ENCODE data around the gene DCTN1. TPM values are rescaled to one million over a fixed set of nuclear protein-coding genes. Genes with fewer than 3 reads are reported as not detected.
"Not testable (repeated sequence)": the region's sequence is repeated elsewhere in the genome, so short reads cannot be mapped to it uniquely, and the experiment has no call there.

Gene DCTN1
- polyA plus RNA-seq, 4 donors: 72.7 to 92.8 (median 77.9) TPM

GRCh38 chr2:74423231-74424095 is 43.4 kb upstream of the DCTN1 start:
- Histone ChIP-seq H3K27me3 (ENCODE audit: control insufficient read depth in 3 of 3, insufficient read depth in 3 of 3, low read length in 3 of 3) (no peaks in the 10 kb centered on the region), H3K27ac (ENCODE audit: low read depth in 1 of 3, low read length in 2 of 3) (no peak overlapping the region), H3K4me3 (ENCODE audit: low read depth in 1 of 3, low read length in 3 of 3) (no peak overlapping the region), H3K4me1 (ENCODE audit: control insufficient read depth in 3 of 3, insufficient read depth in 2 of 3, low read depth in 1 of 3, low read length in 2 of 3) (peaks cover 0 to 56% (median 0%) of the 10 kb centered on the region in 3 donors), H3K9me3 (ENCODE audit: control insufficient read depth in 2 of 2, insufficient read depth in 1 of 2, low read depth in 1 of 2, low read length in 1 of 2) (no peaks in the 10 kb centered on the region), H3K36me3 (ENCODE audit: control insufficient read depth in 3 of 3, insufficient read depth in 2 of 3, low read depth in 1 of 3, low read length in 3 of 3) (peaks cover 2 to 42% (median 3%) of the 10 kb centered on the region in 3 donors)
- FAIRE-seq: no peak
- 63 to 83% (median 74%) methylated on average over 9 of the region's 9 CpGs for WGBS, 3 donors
- no peak for DNase-seq

- peak within 1 kb of the TSS; percentile 58 to 79 (median 60) for H3K4me3 ChIP-seq (ENCODE audit: low read depth in 1 of 3, low read length in 3 of 3)
- peaks cover 0 to 23% (median 3%) of the 10 kb centered on the region in 3 donors for H3K36me3 ChIP-seq (ENCODE audit: control insufficient read depth in 3 of 3, insufficient read depth in 2 of 3, low read depth in 1 of 3, low read length in 3 of 3)
- DNase-seq (peak; percentile 72 to 89), FAIRE-seq (no peak)
- no peaks in the 10 kb centered on the region for H3K9me3 ChIP-seq (ENCODE audit: control insufficient read depth in 2 of 2, insufficient read depth in 1 of 2, low read depth in 1 of 2, low read length in 1 of 2)
- H3K27ac ChIP-seq (ENCODE audit: low read depth in 1 of 3, low read length in 2 of 3): peak within 1 kb of the TSS in 2 of 3 donors; percentile 64 to 89
- peaks cover 0 to 41% (median 0%) of the 10 kb centered on the region in 3 donors for H3K4me1 ChIP-seq (ENCODE audit: control insufficient read depth in 3 of 3, insufficient read depth in 2 of 3, low read depth in 1 of 3, low read length in 2 of 3)
- H3K27me3 ChIP-seq (ENCODE audit: control insufficient read depth in 3 of 3, insufficient read depth in 3 of 3, low read length in 3 of 3): peaks cover 0 to 6% (median 0%) of the 10 kb centered on the region in 3 donors
- 0 to 1% (median 1%) methylated on average over 49 to 57 of the region's 57 CpGs for WGBS, 3 donors
Observed at GRCh38 chr2:74421221-74421870, 41.2 kb upstream of the DCTN1 start, which contains the start of the genes C2orf81 and WDR54. Gene C2orf81 (minus strand): TSS chr2:74421619. CDS start chr2:74421560, 59 bp downstream. Gene WDR54 (plus strand): TSS chr2:74421730. CDS start chr2:74422154, 424 bp downstream.

GRCh38 chr2:74420443-74421103 is 40.5 kb upstream of the DCTN1 start:
- WGBS, 3 donors: 64 to 78% (median 66%) methylated on average over 19 of the region's 19 CpGs
- Histone ChIP-seq H3K36me3 (ENCODE audit: control insufficient read depth in 3 of 3, insufficient read depth in 2 of 3, low read depth in 1 of 3, low read length in 3 of 3) (peaks cover 0 to 15% (median 3%) of the 10 kb centered on the region in 3 donors), H3K4me1 (ENCODE audit: control insufficient read depth in 3 of 3, insufficient read depth in 2 of 3, low read depth in 1 of 3, low read length in 2 of 3) (peaks cover 0 to 39% (median 0%) of the 10 kb centered on the region in 3 donors), H3K27me3 (ENCODE audit: control insufficient read depth in 3 of 3, insufficient read depth in 3 of 3, low read length in 3 of 3) (peaks cover 0 to 14% (median 5%) of the 10 kb centered on the region in 3 donors)
- not testable (repeated sequence) for H3K27ac ChIP-seq (ENCODE audit: low read depth in 1 of 3, low read length in 2 of 3); FAIRE-seq; DNase-seq; H3K4me3 ChIP-seq (ENCODE audit: low read depth in 1 of 3, low read length in 3 of 3); H3K9me3 ChIP-seq (ENCODE audit: control insufficient read depth in 2 of 2, insufficient read depth in 1 of 2, low read depth in 1 of 2, low read length in 1 of 2)

- no peak for FAIRE-seq
- peaks cover 0 to 20% (median 5%) of the 10 kb centered on the region in 3 donors for H3K27me3 ChIP-seq (ENCODE audit: control insufficient read depth in 3 of 3, insufficient read depth in 3 of 3, low read length in 3 of 3)
- DNase-seq: no peak
- H3K4me1 ChIP-seq (ENCODE audit: control insufficient read depth in 3 of 3, insufficient read depth in 2 of 3, low read depth in 1 of 3, low read length in 2 of 3): peaks cover 0 to 40% (median 0%) of the 10 kb centered on the region in 3 donors
- H3K27ac ChIP-seq (ENCODE audit: low read depth in 1 of 3, low read length in 2 of 3): no peak overlapping the region
- H3K4me3 ChIP-seq (ENCODE audit: low read depth in 1 of 3, low read length in 3 of 3): no peak overlapping the region
- 72 to 80% (median 79%) methylated on average over 2 of the region's 2 CpGs for WGBS, 3 donors
- no peaks in the 10 kb centered on the region for H3K9me3 ChIP-seq (ENCODE audit: control insufficient read depth in 2 of 2, insufficient read depth in 1 of 2, low read depth in 1 of 2, low read length in 1 of 2)
- H3K36me3 ChIP-seq (ENCODE audit: control insufficient read depth in 3 of 3, insufficient read depth in 2 of 3, low read depth in 1 of 3, low read length in 3 of 3): peaks cover 0 to 10% (median 0%) of the 10 kb centered on the region in 3 donors
Observed at GRCh38 chr2:74420006-74420405, 39.9 kb upstream of the DCTN1 start.

- Histone ChIP-seq H3K9me3 (ENCODE audit: control insufficient read depth in 2 of 2, insufficient read depth in 1 of 2, low read depth in 1 of 2, low read length in 1 of 2) (no peaks in the 10 kb centered on the region), H3K27ac (ENCODE audit: low read depth in 1 of 3, low read length in 2 of 3) (no peak overlapping the region), H3K4me1 (ENCODE audit: control insufficient read depth in 3 of 3, insufficient read depth in 2 of 3, low read depth in 1 of 3, low read length in 2 of 3) (peaks cover 0 to 38% (median 0%) of the 10 kb centered on the region in 3 donors), H3K27me3 (ENCODE audit: control insufficient read depth in 3 of 3, insufficient read depth in 3 of 3, low read length in 3 of 3) (peaks cover 0 to 26% (median 5%) of the 10 kb centered on the region in 3 donors), H3K36me3 (ENCODE audit: control insufficient read depth in 3 of 3, insufficient read depth in 2 of 3, low read depth in 1 of 3, low read length in 3 of 3) (peaks cover 0 to 3% (median 0%) of the 10 kb centered on the region in 3 donors), H3K4me3 (ENCODE audit: low read depth in 1 of 3, low read length in 3 of 3) (no peak overlapping the region)
- 83 to 90% (median 84%) methylated on average over 1 of the region's 1 CpG for WGBS, 3 donors
- FAIRE-seq: no peak
- no peak for DNase-seq
Observed at GRCh38 chr2:74419345-74419744, 39.2 kb upstream of the DCTN1 start.

GRCh38 chr2:74418312-74418711 is 38.2 kb upstream of the DCTN1 start:
- 81 to 91% (median 86%) methylated on average over 27 of the region's 27 CpGs for WGBS, 3 donors

GRCh38 chr2:74417763-74418162 is 37.7 kb upstream of the DCTN1 start:
- Histone ChIP-seq H3K27ac (ENCODE audit: low read depth in 1 of 3, low read length in 2 of 3) (no peak overlapping the region), H3K36me3 (ENCODE audit: control insufficient read depth in 3 of 3, insufficient read depth in 2 of 3, low read depth in 1 of 3, low read length in 3 of 3) (no peaks in the 10 kb centered on the region), H3K27me3 (ENCODE audit: control insufficient read depth in 3 of 3, insufficient read depth in 3 of 3, low read length in 3 of 3) (peaks cover 0 to 27% (median 5%) of the 10 kb centered on the region in 3 donors), H3K4me1 (ENCODE audit: control insufficient read depth in 3 of 3, insufficient read depth in 2 of 3, low read depth in 1 of 3, low read length in 2 of 3) (peaks cover 0 to 47% (median 0%) of the 10 kb centered on the region in 3 donors), H3K9me3 (ENCODE audit: control insufficient read depth in 2 of 2, insufficient read depth in 1 of 2, low read depth in 1 of 2, low read length in 1 of 2) (no peaks in the 10 kb centered on the region), H3K4me3 (ENCODE audit: low read depth in 1 of 3, low read length in 3 of 3) (no peak overlapping the region)
- FAIRE-seq: no peak
- WGBS, 3 donors: 83 to 91% (median 88%) methylated on average over 6 of the region's 6 CpGs
- DNase-seq: no peak

More at GRCh38 chr2:74418312-74418711, 38.2 kb upstream of the DCTN1 start:
- Histone ChIP-seq H3K27me3 (ENCODE audit: control insufficient read depth in 3 of 3, insufficient read depth in 3 of 3, low read length in 3 of 3) (peaks cover 0 to 27% (median 5%) of the 10 kb centered on the region in 3 donors), H3K27ac (ENCODE audit: low read depth in 1 of 3, low read length in 2 of 3) (no peak overlapping the region), H3K9me3 (ENCODE audit: control insufficient read depth in 2 of 2, insufficient read depth in 1 of 2, low read depth in 1 of 2, low read length in 1 of 2) (no peaks in the 10 kb centered on the region), H3K36me3 (ENCODE audit: control insufficient read depth in 3 of 3, insufficient read depth in 2 of 3, low read depth in 1 of 3, low read length in 3 of 3) (no peaks in the 10 kb centered on the region), H3K4me3 (ENCODE audit: low read depth in 1 of 3, low read length in 3 of 3) (no peak overlapping the region), H3K4me1 (ENCODE audit: control insufficient read depth in 3 of 3, insufficient read depth in 2 of 3, low read depth in 1 of 3, low read length in 2 of 3) (peaks cover 0 to 47% (median 0%) of the 10 kb centered on the region in 3 donors)
- FAIRE-seq (no peak), DNase-seq (no peak)

GRCh38 chr2:74417197-74417596 is 37.1 kb upstream of the DCTN1 start:
- WGBS, 3 donors: 77 to 82% (median 77%) methylated on average over 3 of the region's 3 CpGs
- FAIRE-seq (no peak), DNase-seq (no peak)
- H3K4me1 ChIP-seq (ENCODE audit: control insufficient read depth in 3 of 3, insufficient read depth in 2 of 3, low read depth in 1 of 3, low read length in 2 of 3): peaks cover 0 to 48% (median 0%) of the 10 kb centered on the region in 3 donors
- H3K36me3 ChIP-seq (ENCODE audit: control insufficient read depth in 3 of 3, insufficient read depth in 2 of 3, low read depth in 1 of 3, low read length in 3 of 3): no peaks in the 10 kb centered on the region
- H3K27ac ChIP-seq (ENCODE audit: low read depth in 1 of 3, low read length in 2 of 3): no peak overlapping the region
- H3K9me3 ChIP-seq (ENCODE audit: control insufficient read depth in 2 of 2, insufficient read depth in 1 of 2, low read depth in 1 of 2, low read length in 1 of 2): no peaks in the 10 kb centered on the region
- H3K4me3 ChIP-seq (ENCODE audit: low read depth in 1 of 3, low read length in 3 of 3): no peak overlapping the region
- H3K27me3 ChIP-seq (ENCODE audit: control insufficient read depth in 3 of 3, insufficient read depth in 3 of 3, low read length in 3 of 3): peaks cover 0 to 27% (median 5%) of the 10 kb centered on the region in 3 donors

Measured in small intestine (tissue), 7 donors.